CD4-positive, alpha-beta T cell (primary cell): ENCODE results near the gene KRT74. TPM values are rescaled to one million over a fixed set of nuclear protein-coding genes. Genes with fewer than 3 reads are reported as not detected.
A peak's percentile ranks its signal among the peaks of the same experiment; 100 is the strongest.

ENCODE experiments used
- ATAC-seq: fragments of 200-7000 bp; cut with Tn5 transposase; one replicate; pipeline ENCODE4 v1.10.0; 2022; ENCODE audit warnings: mild to moderate bottlenecking; ENCODE audit not compliant: poor library complexity
- CTCF ChIA-PET: fragments of 350-600 bp; sonication (Branson Sonifier 250); formaldehyde crosslinking; loops from one replicate; lab custom pipeline; 2021; ENCODE audit warnings: antibody characterized with exemption, inconsistent platforms; lab: Charles Lee
- POLR2A ChIA-PET: fragments of 350-600 bp; sonication (Branson Sonifier 250); formaldehyde crosslinking; loops from one replicate; lab custom pipeline; 2021; ENCODE audit warnings: antibody characterized with exemption, inconsistent platforms; lab: Charles Lee
- DNase-seq, 14 experiments: peaks; one replicate each; pipeline ENCODE4 v3.0.0-alpha.2; 2013 to 2020; ENCODE audit warnings: mixed read lengths in 2 of 14
- H3K27ac ChIP-seq, 2 donors: one replicate each; pipeline versions ENCODE4 v1.5.1 to v1.7.0; 2013; ENCODE audit warnings: low read length in 2 of 2, low read depth in 1 of 2, mild to moderate bottlenecking in 1 of 2
- H3K27me3 ChIP-seq, 2 experiments: 1 replicate in 1 of 2; 2 replicates in 1 of 2; pipeline versions ENCODE4 v1.6.1 to v1.7.0; 2013; ENCODE audit warnings: low read length in 2 of 2, control low read depth in 1 of 2, mild to moderate bottlenecking in 1 of 2, moderate library complexity in 1 of 2; ENCODE audit not compliant: insufficient read depth in 2 of 2, control insufficient read depth in 1 of 2
- H3K36me3 ChIP-seq: one replicate; pipeline ENCODE4 v1.6.1; 2013; ENCODE audit warnings: low read length, control low read depth; ENCODE audit not compliant: insufficient read depth
- H3K4me1 ChIP-seq: one replicate; pipeline ENCODE4 v1.6.1; 2013; ENCODE audit warnings: low read length, control low read depth; ENCODE audit not compliant: insufficient read depth
- H3K4me3 ChIP-seq: one replicate; pipeline ENCODE4 v1.5.1; 2013; ENCODE audit warnings: mild to moderate bottlenecking, low read length, moderate library complexity
- H3K9me3 ChIP-seq, 2 experiments: 1 replicate in 1 of 2; 2 replicates in 1 of 2; pipeline versions ENCODE4 v1.6.1 to v1.7.0; 2013; ENCODE audit warnings: low read length in 2 of 2, mild to moderate bottlenecking in 2 of 2, control low read depth in 1 of 2, moderate library complexity in 1 of 2; ENCODE audit not compliant: control insufficient read depth in 1 of 2, insufficient read depth in 1 of 2
- H3K27ac Mint-ChIP-seq: one replicate; pipeline ENCODE4 v1.8.0; 2020; ENCODE audit warnings: mixed read lengths
- H3K27me3 Mint-ChIP-seq: one replicate; pipeline ENCODE4 v1.8.0; 2021; ENCODE audit warnings: mixed read lengths
- H3K36me3 Mint-ChIP-seq: one replicate; pipeline ENCODE4 v1.8.0; 2021; ENCODE audit warnings: low read depth, mixed read lengths
- H3K4me1 Mint-ChIP-seq: one replicate; pipeline ENCODE4 v1.8.0; 2021; ENCODE audit warnings: low read depth, mixed read lengths
- H3K4me3 Mint-ChIP-seq: one replicate; pipeline ENCODE4 v1.8.0; 2020; ENCODE audit warnings: mild to moderate bottlenecking, mixed read lengths
- H3K9me3 Mint-ChIP-seq: one replicate; pipeline ENCODE4 v1.8.0; 2020; ENCODE audit warnings: mixed read lengths
- CTCF ChIP-seq: fragments of 200-600 bp; IDR thresholded peaks from one replicate; pipeline ENCODE4 v1.8.0; 2022; ENCODE audit warnings: antibody characterized with exemption, mild to moderate bottlenecking
- intact Hi-C, 2 experiments: fragments of 100-400 bp; cut with DNase I in 1 of 2; cut with micrococcal nuclease in 1 of 2; formaldehyde crosslinking; loops; one replicate each; pipeline versions ENCODE4 v1.15.1 to v1.9.0; 2023 to 2025; cut with DNase I, micrococcal nuclease
- total RNA-seq, 174 experiments: library from RNA in 2 of 174; stranded (reverse) in 2 of 174; gene quantifications; one replicate each; pipeline ENCODE4 v1.2.3 and lab custom pipeline; 2021 to 2026

The KRT74 gene
- total RNA-seq, 2 experiments from 2014 or later: 0.30 to 0.34 TPM

- H3K27me3 Mint-ChIP-seq: no peaks in the 10 kb centered on the region
- H3K4me3 Mint-ChIP-seq: peak overlapping the region; percentile 22
- no peaks in the 10 kb centered on the region for H3K27me3 ChIP-seq
- H3K9me3 ChIP-seq: no peaks in the 10 kb centered on the region
- H3K27ac Mint-ChIP-seq: peak overlapping the region; percentile 89
- no peak overlapping the region for H3K4me3 ChIP-seq
- ATAC-seq (no peak), DNase-seq (no peak)
- no peaks in the 10 kb centered on the region for H3K9me3 Mint-ChIP-seq
- H3K4me1 ChIP-seq: peaks cover 86% of the 10 kb centered on the region
- H3K27ac ChIP-seq: peak overlapping the region; percentile 47 to 61
- TF ChIP-seq CTCF: no peak
- peaks cover 3% of the 10 kb centered on the region for H3K36me3 ChIP-seq
- H3K36me3 Mint-ChIP-seq: peaks cover 33% of the 10 kb centered on the region
- POLR2A ChIA-PET: interaction anchor here (0.9 to 1.6 kb wide), 4 partner anchors 13 to 30 kb away, joined by 3 to 4 read pairs (median 4); no protein-coding TSS in a partner anchor
- CTCF ChIA-PET: no interaction called here
- intact Hi-C loops: loop anchor here in 1 of 2 experiments (1.0 to 2.0 kb wide), 3 partner anchors 17 to 30 kb away; no protein-coding TSS in a partner anchor
- peaks cover 100% of the 10 kb centered on the region for H3K4me1 Mint-ChIP-seq
Observed at GRCh38 chr12:52615912-52616311, 42.3 kb upstream of the KRT74 start.

GRCh38 chr12:52615208-52615868 is 41.7 kb upstream of the KRT74 start:
- H3K27me3 ChIP-seq: no peaks in the 10 kb centered on the region
- no peaks in the 10 kb centered on the region for H3K9me3 ChIP-seq
- intact Hi-C loops: loop anchor here in 1 of 2 experiments (1.0 to 2.0 kb wide), 3 partner anchors 17 to 30 kb away; no protein-coding TSS in a partner anchor
- POLR2A ChIA-PET: interaction anchor here (0.9 to 1.6 kb wide), 4 partner anchors 14 to 29 kb away, joined by 3 to 4 read pairs (median 4); no protein-coding TSS in a partner anchor
- peak overlapping the region; percentile 89 for H3K27ac Mint-ChIP-seq
- ATAC-seq (peak; percentile 32), DNase-seq (peak in 3 of 14 experiments; percentile 11 to 42 (median 35))
- H3K36me3 Mint-ChIP-seq: peaks cover 38% of the 10 kb centered on the region
- H3K4me1 Mint-ChIP-seq: peaks cover 100% of the 10 kb centered on the region
- CTCF ChIA-PET: no interaction called here
- H3K27ac ChIP-seq: peak overlapping the region; percentile 47 to 61
- H3K9me3 Mint-ChIP-seq: no peaks in the 10 kb centered on the region
- peaks cover 3% of the 10 kb centered on the region for H3K36me3 ChIP-seq
- H3K4me1 ChIP-seq: peaks cover 89% of the 10 kb centered on the region
- H3K4me3 ChIP-seq: no peak overlapping the region
- no peak for TF ChIP-seq CTCF
- H3K4me3 Mint-ChIP-seq: peak overlapping the region; percentile 62
- H3K27me3 Mint-ChIP-seq: no peaks in the 10 kb centered on the region

- ATAC-seq: no peak
- intact Hi-C loops: loop anchor here (1.0 to 5.0 kb wide), 5 partner anchors 18 to 128 kb away; no protein-coding TSS in a partner anchor
- Mint-ChIP-seq H3K9me3 (no peaks in the 10 kb centered on the region), H3K36me3 (peaks cover 41% of the 10 kb centered on the region), H3K4me3 (peak overlapping the region; percentile 62), H3K27me3 (no peaks in the 10 kb centered on the region), H3K27ac (peak overlapping the region; percentile 89), H3K4me1 (peaks cover 99% of the 10 kb centered on the region)
- H3K36me3 ChIP-seq: peaks cover 3% of the 10 kb centered on the region
- H3K27me3 ChIP-seq: no peaks in the 10 kb centered on the region
- H3K9me3 ChIP-seq: no peaks in the 10 kb centered on the region
- peaks cover 93% of the 10 kb centered on the region for H3K4me1 ChIP-seq
- H3K27ac ChIP-seq: peak overlapping the region; percentile 48 to 61
- ChIA-PET POLR2A (interaction anchor here (1.1 to 1.6 kb wide), 3 partner anchors 18 to 30 kb away, joined by 3 to 4 read pairs (median 3); no protein-coding TSS in a partner anchor), CTCF (no interaction called here)
- H3K4me3 ChIP-seq: no peak overlapping the region
- no peak for TF ChIP-seq CTCF
- DNase-seq: no peak
Observed at GRCh38 chr12:52614381-52615207, 41.0 kb upstream of the KRT74 start.
